Measurements from ENCODE around the gene PLA2G5.

Gene PLA2G5

GRCh38 chr1:20134995-20135394 is 65.0 kb downstream of the PLA2G5 start:
- DNase-seq (ENCODE audit: extremely low read depth, insufficient read length): no peak
- Histone ChIP-seq H3K36me3 (ENCODE audit: control insufficient read depth, insufficient read depth, low read length) (no peaks in the 10 kb centered on the region), H3K4me3 (replicated peaks; ENCODE audit: low read depth, low read length) (no peak overlapping the region), H3K27me3 (replicated peaks; ENCODE audit: control insufficient read depth, insufficient read depth, low read length) (no peaks in the 10 kb centered on the region)
- TF ChIP-seq, protein P1, sequence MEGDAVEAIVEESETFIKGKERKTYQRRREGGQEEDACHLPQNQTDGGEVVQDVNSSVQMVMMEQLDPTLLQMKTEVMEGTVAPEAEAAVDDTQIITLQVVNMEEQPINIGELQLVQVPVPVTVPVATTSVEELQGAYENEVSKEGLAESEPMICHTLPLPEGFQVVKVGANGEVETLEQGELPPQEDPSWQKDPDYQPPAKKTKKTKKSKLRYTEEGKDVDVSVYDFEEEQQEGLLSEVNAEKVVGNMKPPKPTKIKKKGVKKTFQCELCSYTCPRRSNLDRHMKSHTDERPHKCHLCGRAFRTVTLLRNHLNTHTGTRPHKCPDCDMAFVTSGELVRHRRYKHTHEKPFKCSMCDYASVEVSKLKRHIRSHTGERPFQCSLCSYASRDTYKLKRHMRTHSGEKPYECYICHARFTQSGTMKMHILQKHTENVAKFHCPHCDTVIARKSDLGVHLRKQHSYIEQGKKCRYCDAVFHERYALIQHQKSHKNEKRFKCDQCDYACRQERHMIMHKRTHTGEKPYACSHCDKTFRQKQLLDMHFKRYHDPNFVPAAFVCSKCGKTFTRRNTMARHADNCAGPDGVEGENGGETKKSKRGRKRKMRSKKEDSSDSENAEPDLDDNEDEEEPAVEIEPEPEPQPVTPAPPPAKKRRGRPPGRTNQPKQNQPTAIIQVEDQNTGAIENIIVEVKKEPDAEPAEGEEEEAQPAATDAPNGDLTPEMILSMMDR (IDR thresholded peaks at IDR 0.05; ENCODE audit: insufficient read depth, low read length, poor library complexity, severe bottlenecking): no peak

DNA sequence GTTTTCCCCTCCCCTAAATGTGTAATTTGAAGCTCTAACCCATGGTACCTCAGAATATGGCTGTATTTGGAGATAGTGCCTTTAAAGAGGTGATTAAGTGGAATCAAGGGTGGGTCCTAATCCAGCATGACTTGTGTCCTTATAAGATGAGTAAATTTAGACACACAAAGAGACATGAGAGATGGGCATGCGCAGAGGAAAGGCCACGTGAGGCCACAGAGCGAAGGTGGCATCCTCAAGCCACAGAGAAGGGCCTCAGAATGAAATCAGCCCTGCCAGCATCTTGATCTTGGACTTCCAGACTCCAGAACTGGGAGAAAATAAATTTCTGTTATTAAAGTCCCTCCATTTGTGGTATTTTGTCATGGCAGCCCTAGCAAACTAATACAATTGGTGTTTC is 66.3 kb downstream of the PLA2G5 start:
- no peak overlapping the region for H3K4me3 ChIP-seq (replicated peaks; ENCODE audit: low read depth, low read length)
- H3K27me3 ChIP-seq (replicated peaks; ENCODE audit: control insufficient read depth, insufficient read depth, low read length): no peaks in the 10 kb centered on the region
- TF ChIP-seq, protein P1 (IDR thresholded peaks at IDR 0.05; ENCODE audit: insufficient read depth, low read length, poor library complexity, severe bottlenecking): no peak
- H3K36me3 ChIP-seq (ENCODE audit: control insufficient read depth, insufficient read depth, low read length): no peaks in the 10 kb centered on the region
- no peak for DNase-seq (ENCODE audit: extremely low read depth, insufficient read length)

DNA sequence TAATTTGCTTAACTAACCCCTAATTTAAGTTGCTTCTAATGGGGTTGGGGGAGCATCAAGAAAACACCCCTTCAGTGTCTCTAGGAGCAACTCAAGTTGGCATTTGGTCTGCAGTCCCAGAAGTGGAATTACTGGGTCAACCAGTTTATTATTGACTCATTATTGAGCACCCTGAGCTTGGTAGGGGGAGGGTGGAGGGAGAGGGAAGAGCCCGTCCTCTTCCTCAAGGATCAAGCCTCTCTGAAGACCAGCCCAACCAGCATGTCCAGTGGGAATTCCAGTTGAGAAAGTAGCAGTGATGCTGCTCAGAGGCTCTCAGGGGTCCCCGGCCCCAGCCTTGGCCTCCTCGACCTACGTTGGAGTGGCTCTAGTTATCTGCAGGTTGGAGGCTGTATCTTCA is 67.1 kb downstream of the PLA2G5 start:
- Histone ChIP-seq H3K36me3 (ENCODE audit: control insufficient read depth, insufficient read depth, low read length) (no peaks in the 10 kb centered on the region), H3K4me3 (replicated peaks; ENCODE audit: low read depth, low read length) (no peak overlapping the region), H3K27me3 (replicated peaks; ENCODE audit: control insufficient read depth, insufficient read depth, low read length) (no peaks in the 10 kb centered on the region; the same call in 1 of the 2 replicates)
- DNase-seq (ENCODE audit: extremely low read depth, insufficient read length): no peak
- TF ChIP-seq, protein P1 (IDR thresholded peaks at IDR 0.05; ENCODE audit: insufficient read depth, low read length, poor library complexity, severe bottlenecking): no peak

GRCh38 chr1:20137604-20138003 is 67.6 kb downstream of the PLA2G5 start:
- TF ChIP-seq, protein P1 (IDR thresholded peaks at IDR 0.05; ENCODE audit: insufficient read depth, low read length, poor library complexity, severe bottlenecking): no peak

GRCh38 chr1:20138346-20138745 is 68.4 kb downstream of the PLA2G5 start:
- no peak for DNase-seq (ENCODE audit: extremely low read depth, insufficient read length)
- Histone ChIP-seq H3K4me3 (replicated peaks; ENCODE audit: low read depth, low read length) (no peak overlapping the region), H3K36me3 (ENCODE audit: control insufficient read depth, insufficient read depth, low read length) (no peaks in the 10 kb centered on the region), H3K27me3 (replicated peaks; ENCODE audit: control insufficient read depth, insufficient read depth, low read length) (no peaks in the 10 kb centered on the region; the same call in 1 of the 2 replicates)
- TF ChIP-seq, protein P1 (IDR thresholded peaks at IDR 0.05; ENCODE audit: insufficient read depth, low read length, poor library complexity, severe bottlenecking): no peak

More at GRCh38 chr1:20137604-20138003, 67.6 kb downstream of the PLA2G5 start:
- no peaks in the 10 kb centered on the region; the same call in 1 of the 2 replicates for H3K27me3 ChIP-seq (replicated peaks; ENCODE audit: control insufficient read depth, insufficient read depth, low read length)
- no peaks in the 10 kb centered on the region for H3K36me3 ChIP-seq (ENCODE audit: control insufficient read depth, insufficient read depth, low read length)
- no peak for DNase-seq (ENCODE audit: extremely low read depth, insufficient read length)
- no peak overlapping the region for H3K4me3 ChIP-seq (replicated peaks; ENCODE audit: low read depth, low read length)

GRCh38 chr1:20138961-20139550 is 69.1 kb downstream of the PLA2G5 start, which contains the start of gene PLA2G2F:
PLA2G2F (plus strand) TSS chr1:20139323; CDS start chr1:20139428, 105 bp downstream.
- H3K4me3 ChIP-seq (replicated peaks; ENCODE audit: low read depth, low read length): no peak within 1 kb of the TSS
- no peaks in the 10 kb centered on the region; the same call in 1 of the 2 replicates for H3K27me3 ChIP-seq (replicated peaks; ENCODE audit: control insufficient read depth, insufficient read depth, low read length)
- TF ChIP-seq, protein P1 (IDR thresholded peaks at IDR 0.05; ENCODE audit: insufficient read depth, low read length, poor library complexity, severe bottlenecking): no peak
- no peak for DNase-seq (ENCODE audit: extremely low read depth, insufficient read length)
- H3K36me3 ChIP-seq (ENCODE audit: control insufficient read depth, insufficient read depth, low read length): no peaks in the 10 kb centered on the region

All from GM06990 (cell line).